HepG2 (cell line): Measurements from ENCODE around the gene OAF. TPM values are rescaled to one million over a fixed set of nuclear protein-coding genes. Genes with fewer than 3 reads are reported as not detected.

ENCODE experiments used
- CBX2 ChIP-seq, 2 experiments: fragments of 200-600 bp in 1 of 2; sonication (generic); formaldehyde crosslinking in 1 of 2; IDR thresholded peaks; 2 replicates each; pipeline versions ENCODE4 v1.7.0 to v1.8.1; 2018 to 2022; ENCODE audit warnings: low read depth in 2 of 2, low read length in 1 of 2, mild to moderate bottlenecking in 1 of 2, missing genetic modification reagents in 1 of 2
- IKZF1 ChIP-seq: fragments of 450-650 bp; IDR thresholded peaks from 2 replicates; pipeline ENCODE4 v1.7.1; 2016
- MIER3 ChIP-seq: IDR thresholded peaks from 2 replicates; pipeline ENCODE4 v1.6.1; 2016; ENCODE audit warnings: missing compliant biosample characterization, borderline replicate concordance
- PHF21A ChIP-seq: sonication (generic); formaldehyde crosslinking; IDR thresholded peaks from 2 replicates; pipeline ENCODE4 v1.5.0; 2020; ENCODE audit warnings: mild to moderate bottlenecking, missing genetic modification reagents
- POLR2G ChIP-seq: fragments of 200-400 bp; formaldehyde crosslinking; IDR thresholded peaks from 2 replicates; pipeline ENCODE4 v1.6.1; 2018; ENCODE audit warnings: mild to moderate bottlenecking, low read depth, low read length, moderate library complexity
- SYNCRIP ChIP-seq: fragments of 200-400 bp; formaldehyde crosslinking; IDR thresholded peaks from 2 replicates; pipeline ENCODE4 v1.6.1; 2018; ENCODE audit warnings: mild to moderate bottlenecking, low read depth, low read length; ENCODE audit not compliant: insufficient read depth
- TOPORS ChIP-seq: sonication (generic); formaldehyde crosslinking; IDR thresholded peaks from 2 replicates; pipeline ENCODE4 v1.8.0; 2023; ENCODE audit warnings: mild to moderate bottlenecking, missing genetic modification reagents
- ZBTB20 ChIP-seq: sonication (generic); formaldehyde crosslinking; IDR thresholded peaks from 2 replicates; pipeline ENCODE4 v1.8.1; 2023; ENCODE audit warnings: missing genetic modification reagents, low read depth, mild to moderate bottlenecking, borderline replicate concordance
- ZBTB7B ChIP-seq: sonication (generic); formaldehyde crosslinking; IDR thresholded peaks from 2 replicates; pipeline ENCODE4 v1.4.0; 2020; ENCODE audit warnings: missing genetic modification reagents
- ZMYM4 ChIP-seq: sonication (generic); formaldehyde crosslinking; IDR thresholded peaks from 2 replicates; pipeline ENCODE4 v1.8.1; 2023; ENCODE audit warnings: mild to moderate bottlenecking, missing genetic modification reagents
- ZNF337 ChIP-seq: sonication (generic); formaldehyde crosslinking; IDR thresholded peaks from 2 replicates; pipeline ENCODE4 v1.5.1; 2020; ENCODE audit warnings: missing genetic modification reagents, low read depth, mild to moderate bottlenecking, borderline replicate concordance
- ZNF556 ChIP-seq: sonication (generic); formaldehyde crosslinking; IDR thresholded peaks from 2 replicates; pipeline ENCODE4 v1.4.0; 2020; ENCODE audit warnings: mild to moderate bottlenecking, missing genetic modification reagents, borderline replicate concordance
- ZNF670 ChIP-seq: sonication (generic); formaldehyde crosslinking; IDR thresholded peaks from 2 replicates; pipeline ENCODE4 v1.8.0; 2022; ENCODE audit warnings: mild to moderate bottlenecking, missing genetic modification reagents, borderline replicate concordance
- ZNF737 ChIP-seq: sonication (generic); formaldehyde crosslinking; IDR thresholded peaks from 2 replicates; pipeline ENCODE4 v1.5.0; 2020; ENCODE audit warnings: missing genetic modification reagents, mild to moderate bottlenecking, borderline replicate concordance
- ZNF749 ChIP-seq: sonication (generic); formaldehyde crosslinking; IDR thresholded peaks from 2 replicates; pipeline ENCODE4 v1.8.0; 2022; ENCODE audit warnings: mild to moderate bottlenecking, missing genetic modification reagents, moderate library complexity, borderline replicate concordance
- ZSCAN25 ChIP-seq: sonication (generic); formaldehyde crosslinking; IDR thresholded peaks from 2 replicates; pipeline ENCODE4 v1.8.0; 2022; ENCODE audit warnings: mild to moderate bottlenecking, missing genetic modification reagents
- polyA plus RNA-seq, 8 experiments: library from polyadenylated mRNA; depleted of rRNA in 3 of 8; stranded (reverse) in 7 of 8; unstranded in 1 of 8; fragments of >200 nt; fragmentation: Illumina TruSeq in 4 of 8; extraction: Trizol in 4 of 8; gene quantifications; 2 replicates each; pipeline versions ENCODE4 v1.2.1 to v1.2.3, GENCODE V29; 2011 to 2016; ENCODE audit warnings: low read depth in 4 of 8, missing spikeins in 1 of 8, mixed read lengths in 1 of 8; ENCODE audit not compliant: insufficient read depth in 1 of 8
- total RNA-seq, 5 experiments: library from RNA; depleted of rRNA; stranded (reverse); fragments of >200 nt; fragmentation: Illumina TruSeq; extraction: Trizol; gene quantifications; 2 replicates each; pipeline ENCODE4 v1.2.3, GENCODE V29; 2016; ENCODE audit warnings: low read depth in 1 of 5
- TF ChIP-seq, protein P1 (sequence below): sonication (generic); formaldehyde crosslinking; IDR thresholded peaks from 2 replicates; pipeline ENCODE4 v1.5.0; 2020; ENCODE audit warnings: mild to moderate bottlenecking, missing genetic modification reagents
- TF ChIP-seq, protein P2 (sequence below): sonication (generic); formaldehyde crosslinking; IDR thresholded peaks from 2 replicates; pipeline ENCODE4 v1.4.0; 2020; ENCODE audit warnings: mild to moderate bottlenecking, missing genetic modification reagents

Gene OAF
- total and polyA plus RNA-seq, 2 of the 13 experiments (the other 11 are each of a cell fraction or from before 2014, with no cell fraction given): 63.7 to 94.6 TPM

DNA sequence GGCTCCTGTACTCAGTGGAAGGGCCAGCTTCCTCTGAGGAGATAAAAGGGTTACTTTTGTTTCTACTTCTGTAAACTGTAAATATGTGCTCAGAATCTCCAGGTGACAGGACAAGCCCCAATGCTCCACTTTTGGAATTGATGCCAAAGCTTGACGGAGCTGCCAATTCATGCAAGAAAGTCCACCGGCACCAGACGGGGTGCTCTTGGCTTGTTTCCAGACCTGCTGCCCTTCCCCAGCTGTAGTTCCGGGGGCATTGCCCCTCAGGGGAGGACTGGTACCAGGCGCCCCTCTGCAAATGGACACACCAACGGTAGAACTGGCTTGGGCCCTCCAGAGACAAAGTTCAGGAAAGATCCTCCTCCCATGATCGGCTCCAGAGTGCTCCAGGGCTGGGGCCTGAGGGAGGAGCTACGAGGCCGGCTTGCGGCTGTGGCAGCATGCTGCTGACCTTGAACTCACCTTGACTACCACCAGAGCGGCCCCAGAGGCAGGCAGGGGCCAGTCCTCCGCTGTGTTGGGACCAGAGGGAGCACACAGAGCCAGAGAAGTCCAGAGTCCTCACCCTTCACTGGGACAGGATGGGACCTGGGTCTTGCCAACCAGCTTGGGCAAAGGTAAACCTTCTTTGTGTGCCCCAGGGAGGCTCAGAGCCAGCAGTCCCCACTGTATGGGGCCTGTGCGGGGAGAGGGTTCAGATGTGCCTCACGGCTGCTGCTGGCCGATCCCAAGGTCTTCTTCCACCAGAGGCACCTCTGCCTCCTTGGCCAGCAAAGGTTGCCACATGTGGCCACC, 17.8 kb upstream of the OAF start (continued):
- TF ChIP-seq, protein P1, sequence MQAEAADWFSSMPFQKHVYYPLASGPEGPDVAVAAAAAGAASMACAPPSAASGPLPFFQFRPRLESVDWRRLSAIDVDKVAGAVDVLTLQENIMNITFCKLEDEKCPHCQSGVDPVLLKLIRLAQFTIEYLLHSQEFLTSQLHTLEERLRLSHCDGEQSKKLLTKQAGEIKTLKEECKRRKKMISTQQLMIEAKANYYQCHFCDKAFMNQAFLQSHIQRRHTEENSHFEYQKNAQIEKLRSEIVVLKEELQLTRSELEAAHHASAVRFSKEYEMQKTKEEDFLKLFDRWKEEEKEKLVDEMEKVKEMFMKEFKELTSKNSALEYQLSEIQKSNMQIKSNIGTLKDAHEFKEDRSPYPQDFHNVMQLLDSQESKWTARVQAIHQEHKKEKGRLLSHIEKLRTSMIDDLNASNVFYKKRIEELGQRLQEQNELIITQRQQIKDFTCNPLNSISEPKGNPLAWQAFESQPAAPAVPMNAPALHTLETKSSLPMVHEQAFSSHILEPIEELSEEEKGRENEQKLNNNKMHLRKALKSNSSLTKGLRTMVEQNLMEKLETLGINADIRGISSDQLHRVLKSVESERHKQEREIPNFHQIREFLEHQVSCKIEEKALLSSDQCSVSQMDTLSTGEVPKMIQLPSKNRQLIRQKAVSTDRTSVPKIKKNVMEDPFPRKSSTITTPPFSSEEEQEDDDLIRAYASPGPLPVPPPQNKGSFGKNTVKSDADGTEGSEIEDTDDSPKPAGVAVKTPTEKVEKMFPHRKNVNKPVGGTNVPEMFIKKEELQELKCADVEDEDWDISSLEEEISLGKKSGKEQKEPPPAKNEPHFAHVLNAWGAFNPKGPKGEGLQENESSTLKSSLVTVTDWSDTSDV (CRISPR knock-in tag): no peak
- peak; percentile 91; the same call in 1 of the 2 replicates for TF ChIP-seq ZNF556 (CRISPR knock-in tag)
- TF ChIP-seq ZNF737 (CRISPR knock-in tag): no peak
- TF ChIP-seq MIER3 (CRISPR knock-in tag): peak; percentile 54; the same call in 1 of the 2 replicates
- no peak for TF ChIP-seq ZNF749 (CRISPR knock-in tag)
- 0 out of 2 replicates have a peak, but pooled peaks have one; percentile 66 for TF ChIP-seq ZNF337 (CRISPR knock-in tag)
- TF ChIP-seq IKZF1: no peak
- peak; percentile 29; the same call in 1 of the 2 replicates for TF ChIP-seq POLR2G
- peak; percentile 69 for TF ChIP-seq ZMYM4 (CRISPR knock-in tag)
- TF ChIP-seq ZSCAN25 (CRISPR knock-in tag): peak; percentile 68
- peak; percentile 76 for TF ChIP-seq PHF21A (CRISPR knock-in tag)
- peak; percentile 83 for TF ChIP-seq ZBTB7B (CRISPR knock-in tag)
- TF ChIP-seq SYNCRIP: no peak
- TF ChIP-seq TOPORS (CRISPR knock-in tag): peak; percentile 69; the same call in 1 of the 2 replicates
- TF ChIP-seq ZBTB20: no peak
- TF ChIP-seq CBX2 (IDR thresholded peaks at IDR 0.05; ENCODE audit: low read depth, low read length): no peak
- no peak for TF ChIP-seq CBX2 (CRISPR knock-in tag; IDR thresholded peaks at IDR 0.05; ENCODE audit: low read depth)
- TF ChIP-seq, protein P2, sequence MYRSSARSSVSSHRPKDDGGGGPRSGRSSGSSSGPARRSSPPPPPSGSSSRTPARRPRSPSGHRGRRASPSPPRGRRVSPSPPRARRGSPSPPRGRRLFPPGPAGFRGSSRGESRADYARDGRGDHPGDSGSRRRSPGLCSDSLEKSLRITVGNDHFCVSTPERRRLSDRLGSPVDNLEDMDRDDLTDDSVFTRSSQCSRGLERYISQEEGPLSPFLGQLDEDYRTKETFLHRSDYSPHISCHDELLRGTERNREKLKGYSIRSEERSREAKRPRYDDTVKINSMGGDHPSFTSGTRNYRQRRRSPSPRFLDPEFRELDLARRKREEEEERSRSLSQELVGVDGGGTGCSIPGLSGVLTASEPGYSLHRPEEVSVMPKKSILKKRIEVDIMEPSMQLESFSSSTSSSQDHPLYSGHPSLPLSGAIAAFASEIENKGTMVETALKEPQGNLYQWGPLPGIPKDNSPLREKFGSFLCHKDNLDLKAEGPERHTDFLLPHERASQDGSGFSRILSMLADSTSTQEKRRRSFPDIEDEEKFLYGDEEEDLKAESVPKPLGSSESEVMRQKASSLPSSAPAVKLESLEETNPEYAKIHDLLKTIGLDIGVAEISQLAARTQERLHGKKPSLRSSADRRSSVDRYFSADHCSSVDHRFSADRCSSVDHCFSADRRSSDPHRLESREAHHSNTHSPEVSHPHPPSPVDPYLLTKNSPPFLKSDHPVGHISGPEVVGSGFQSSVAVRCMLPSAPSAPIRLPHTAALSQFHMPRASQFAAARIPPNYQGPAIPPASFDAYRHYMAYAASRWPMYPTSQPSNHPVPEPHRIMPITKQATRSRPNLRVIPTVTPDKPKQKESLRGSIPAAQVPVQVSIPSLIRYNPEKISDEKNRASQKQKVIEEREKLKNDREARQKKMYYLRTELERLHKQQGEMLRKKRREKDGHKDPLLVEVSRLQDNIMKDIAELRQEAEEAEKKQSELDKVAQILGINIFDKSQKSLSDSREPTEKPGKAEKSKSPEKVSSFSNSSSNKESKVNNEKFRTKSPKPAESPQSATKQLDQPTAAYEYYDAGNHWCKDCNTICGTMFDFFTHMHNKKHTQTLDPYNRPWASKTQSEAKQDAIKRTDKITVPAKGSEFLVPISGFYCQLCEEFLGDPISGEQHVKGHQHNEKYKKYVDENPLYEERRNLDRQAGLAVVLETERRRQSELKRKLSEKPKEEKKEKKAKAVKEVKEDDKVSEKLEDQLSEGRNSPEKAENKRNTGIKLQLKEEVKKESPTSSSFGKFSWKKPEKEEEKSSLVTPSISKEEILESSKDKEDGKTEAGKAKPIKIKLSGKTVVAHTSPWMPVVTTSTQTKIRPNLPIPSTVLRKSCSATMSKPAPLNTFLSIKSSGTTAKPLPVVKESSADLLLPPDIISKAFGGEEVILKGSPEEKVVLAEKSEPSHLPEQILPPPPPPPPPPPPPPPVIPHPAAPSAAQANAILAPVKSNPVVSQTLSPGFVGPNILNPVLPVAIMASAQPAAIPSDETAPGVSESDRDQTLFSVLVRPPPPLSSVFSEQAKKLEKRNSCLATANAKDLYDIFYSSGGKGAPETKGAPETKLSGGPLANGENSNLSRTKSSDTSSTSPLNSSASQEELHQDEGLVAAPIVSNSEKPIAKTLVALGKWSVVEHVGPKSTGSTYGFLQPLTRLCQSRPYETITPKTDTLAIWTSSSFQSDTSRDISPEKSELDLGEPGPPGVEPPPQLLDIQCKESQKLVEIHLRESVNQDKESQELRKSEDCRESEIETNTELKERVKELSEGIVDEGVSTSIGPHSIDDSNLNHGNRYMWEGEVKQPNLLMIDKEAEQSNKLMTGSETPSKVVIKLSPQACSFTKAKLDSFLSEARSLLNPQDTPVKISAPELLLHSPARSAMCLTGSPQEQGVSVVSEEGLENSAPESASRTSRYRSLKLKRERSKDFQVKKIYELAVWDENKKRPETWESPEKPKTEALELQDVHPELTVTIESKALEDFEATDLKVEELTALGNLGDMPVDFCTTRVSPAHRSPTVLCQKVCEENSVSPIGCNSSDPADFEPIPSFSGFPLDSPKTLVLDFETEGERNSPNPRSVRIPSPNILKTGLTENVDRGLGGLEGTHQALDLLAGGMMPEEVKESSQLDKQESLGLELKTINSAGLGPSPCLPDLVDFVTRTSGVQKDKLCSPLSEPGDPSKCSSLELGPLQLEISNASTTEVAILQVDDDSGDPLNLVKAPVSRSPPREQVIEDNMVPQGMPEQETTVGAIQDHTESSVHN (CRISPR knock-in tag): 0 out of 2 replicates have a peak, but pooled peaks have one; percentile 56
- TF ChIP-seq ZNF670 (CRISPR knock-in tag): no peak
